Central memory CD4-positive, alpha-beta T cell (primary cell): ENCODE measurements around the gene PGAM4.
"Not testable (repeated sequence)": the region's sequence is repeated elsewhere in the genome, so short reads cannot be mapped to it uniquely, and the experiment has no call there.

Experiments
- DNase-seq: peaks from one replicate; pipeline ENCODE4 v3.0.0; 2022
- total RNA-seq, 3 experiments: gene quantifications; one replicate each; lab custom pipeline; 2026; lab: John Stamatoyannopoulos, UW

The PGAM4 gene
- 0 to 0.56 (median 0) reads per million in 3 experiments for total RNA-seq

DNA sequence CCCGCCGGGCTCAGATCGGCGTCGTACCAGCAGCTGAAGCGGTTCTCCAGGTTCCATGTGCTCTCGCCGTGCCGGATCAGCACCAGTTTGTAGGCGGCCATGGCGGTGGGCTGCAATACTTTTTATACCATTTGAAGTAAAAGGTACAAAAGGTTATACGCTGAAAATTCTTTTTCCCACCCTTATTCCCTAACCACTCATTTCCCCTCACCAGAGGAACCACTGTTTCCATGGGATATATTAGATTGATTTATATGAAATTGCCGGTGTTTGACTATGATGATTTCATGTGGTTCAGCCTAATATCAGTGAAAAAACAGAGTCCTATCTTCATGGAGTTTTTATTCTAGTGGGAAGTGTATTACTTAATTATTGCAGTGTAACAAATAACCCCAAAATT is at the start of gene PGAM4:
PGAM4 (minus strand) TSS at position 101 of the 400 bp plus-strand sequence; CDS start at position 101, 0 bp downstream.
- no peak for DNase-seq

DNA sequence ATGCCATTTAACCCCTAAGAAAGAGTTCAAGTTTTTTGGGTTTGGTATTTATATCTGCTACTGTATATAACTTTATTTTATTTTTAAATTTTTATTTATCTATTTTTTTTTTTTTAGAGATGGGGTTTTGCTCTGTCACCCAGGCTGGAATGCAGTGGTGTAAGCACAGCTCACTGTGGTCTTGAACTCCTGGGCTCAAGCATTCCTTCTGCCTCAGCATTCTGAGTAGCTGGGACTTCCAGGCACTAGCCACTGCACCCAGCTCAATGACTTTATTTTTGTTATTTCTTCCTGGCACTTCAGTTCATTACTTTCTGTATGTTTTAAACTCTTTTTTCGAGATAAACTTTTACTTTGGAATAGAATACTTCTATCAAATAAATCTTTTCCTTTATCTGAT is 42.4 kb upstream of the PGAM4 start:
- DNase-seq: no peak

DNA sequence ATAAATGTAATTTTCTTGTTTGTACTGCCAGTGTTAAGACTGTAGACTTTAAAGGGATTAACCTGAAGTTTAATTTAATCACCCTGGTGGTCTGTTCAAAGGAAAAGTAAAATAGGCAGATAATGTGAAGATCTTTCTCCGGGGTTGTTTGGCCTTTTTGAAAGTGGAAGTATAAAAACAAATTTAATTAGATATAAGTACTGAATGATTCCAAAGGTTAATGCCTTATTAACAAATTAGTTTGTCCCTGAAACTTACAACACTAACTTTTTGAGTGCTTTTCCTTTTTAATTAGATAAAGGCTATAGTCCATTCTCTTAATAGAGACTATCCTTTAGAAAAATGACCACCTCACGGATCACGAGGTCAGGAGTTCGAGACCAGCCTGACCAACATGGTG is 10.4 kb upstream of the PGAM4 start:
- DNase-seq: no peak

DNA sequence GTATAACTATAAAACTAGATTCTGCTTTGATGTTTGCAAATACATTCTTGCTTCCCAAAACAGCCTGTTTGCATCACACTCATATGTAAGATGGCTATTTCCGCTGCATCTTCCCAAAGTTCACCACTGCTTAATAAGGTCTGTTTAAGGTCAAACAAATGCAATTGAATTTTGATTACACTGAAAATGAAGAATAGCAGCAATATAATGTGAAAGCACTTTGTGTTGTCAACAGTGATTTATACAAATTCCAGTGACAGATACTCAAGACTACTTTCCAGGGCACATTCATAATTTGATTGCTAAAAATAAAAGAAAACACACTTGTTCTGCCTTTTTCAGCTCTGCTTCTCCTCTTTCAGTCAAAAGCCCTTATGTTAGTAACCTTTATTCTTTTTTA is 8.1 kb upstream of the PGAM4 start:
- no peak for DNase-seq

DNA sequence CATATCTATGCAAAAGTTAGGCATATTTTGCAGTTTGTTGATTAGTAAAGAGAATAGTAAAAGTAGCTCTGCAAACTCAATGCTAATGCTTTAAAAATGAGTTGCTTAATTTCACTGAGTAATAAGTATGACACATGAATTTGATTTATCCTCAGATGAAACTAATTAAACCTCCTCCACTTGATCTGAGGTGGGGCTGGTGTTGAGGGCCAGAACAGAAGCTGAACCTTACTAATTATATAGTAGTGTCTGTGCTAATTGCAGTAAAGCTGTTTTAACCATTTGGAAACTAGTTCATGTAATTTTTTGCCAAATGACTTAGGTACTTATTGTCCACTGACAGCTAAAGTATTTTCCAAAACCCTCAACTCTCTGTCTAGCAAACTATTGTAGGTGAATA is 7.7 kb upstream of the PGAM4 start:
- no peak for DNase-seq

DNA sequence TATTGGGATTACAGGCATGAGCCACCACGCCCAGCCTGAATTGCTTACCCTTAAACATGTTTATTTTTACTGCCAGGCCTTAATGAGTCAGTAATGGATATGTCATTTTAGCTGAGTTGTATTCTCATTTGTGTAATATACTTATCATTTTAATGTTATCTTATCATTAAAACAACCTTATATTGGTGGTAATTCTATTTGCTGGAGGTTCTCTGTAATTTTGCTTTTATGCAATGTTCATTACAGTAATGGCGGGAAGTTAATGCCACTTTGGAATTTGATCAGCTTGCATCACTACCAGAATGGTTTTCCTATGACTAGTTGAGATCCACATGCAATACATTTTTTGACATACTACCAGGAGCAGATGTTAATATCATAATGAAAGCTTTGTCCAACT is 6.3 kb upstream of the PGAM4 start:
- no peak for DNase-seq

DNA sequence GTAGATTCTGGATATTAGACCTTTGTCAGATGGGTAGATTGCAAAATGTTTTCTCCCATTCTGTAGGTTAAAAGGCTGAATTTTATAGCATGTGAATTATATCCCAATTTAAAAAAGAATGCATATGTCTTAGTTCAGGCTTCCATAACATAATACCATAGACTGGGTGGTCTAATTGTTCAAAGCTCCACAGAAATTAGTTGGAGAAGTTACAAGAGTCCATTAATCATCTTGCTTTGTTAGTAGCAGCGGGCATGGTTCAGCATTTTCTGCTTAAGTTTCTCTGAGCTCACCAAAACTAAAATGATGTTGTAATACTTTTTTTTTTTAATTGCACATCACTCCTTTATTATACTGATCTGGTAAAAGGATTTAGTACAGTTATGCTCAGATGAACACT is 1.8 kb downstream of the PGAM4 start:
- DNase-seq: no peak

DNA sequence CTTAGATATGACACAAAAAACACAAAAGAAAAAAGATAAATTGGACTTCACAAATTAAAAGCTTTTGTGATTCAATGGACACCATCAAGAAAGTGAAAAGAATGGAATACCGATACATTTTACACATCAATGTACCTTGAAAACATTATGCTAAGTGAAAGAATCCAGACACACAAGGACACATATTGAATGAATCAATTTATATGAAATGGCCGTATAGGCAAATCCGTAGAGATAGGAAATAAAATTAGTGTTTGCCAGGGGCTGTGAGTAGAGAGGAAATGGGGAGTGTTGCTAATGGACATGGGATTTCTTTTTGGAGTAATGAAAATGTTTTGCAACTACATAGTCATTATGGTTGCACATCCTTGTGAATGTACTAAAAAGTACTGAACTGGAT is 3.1 kb downstream of the PGAM4 start:
- DNase-seq: no peak

DNA sequence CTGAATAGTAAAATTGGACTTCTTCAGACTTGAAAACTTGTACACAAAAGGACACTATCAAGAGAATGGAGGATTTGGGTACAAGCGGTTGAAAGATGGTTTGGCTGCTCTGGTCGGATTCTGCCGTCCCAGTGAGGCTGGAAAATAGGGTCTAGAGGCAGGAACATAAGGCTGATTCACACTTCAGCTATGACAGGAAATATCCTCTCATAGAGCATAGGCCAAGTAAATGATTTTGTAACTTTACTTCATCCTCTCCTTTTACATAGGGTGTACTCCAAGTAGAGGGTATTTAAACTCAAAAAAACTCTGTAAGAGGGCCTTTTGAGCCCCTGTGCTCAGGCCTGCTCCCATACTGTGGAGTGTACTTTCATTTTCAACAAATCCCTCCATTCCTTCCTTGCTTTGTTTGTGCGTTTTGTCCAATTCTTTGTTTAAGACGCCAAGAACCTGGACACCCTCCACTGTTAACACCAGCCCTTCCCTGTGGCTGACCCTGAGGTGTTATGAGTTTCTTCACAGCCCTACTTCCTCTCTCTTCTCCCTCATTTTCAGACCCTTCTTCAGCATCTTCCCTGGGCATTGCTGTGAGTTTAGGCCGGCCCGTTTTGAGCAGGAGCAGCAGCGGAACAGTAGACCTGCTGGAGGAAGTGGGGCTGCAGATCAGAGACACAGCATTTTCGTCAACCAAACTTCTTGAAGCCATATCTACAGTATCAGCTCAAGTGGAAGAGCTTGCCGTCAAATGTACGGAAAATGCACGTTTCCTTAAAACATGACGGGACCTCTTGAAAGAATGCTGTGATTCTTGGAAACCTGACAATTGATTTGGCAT is 7.2 kb downstream of the PGAM4 start:
- DNase-seq: peak; percentile 13

DNA sequence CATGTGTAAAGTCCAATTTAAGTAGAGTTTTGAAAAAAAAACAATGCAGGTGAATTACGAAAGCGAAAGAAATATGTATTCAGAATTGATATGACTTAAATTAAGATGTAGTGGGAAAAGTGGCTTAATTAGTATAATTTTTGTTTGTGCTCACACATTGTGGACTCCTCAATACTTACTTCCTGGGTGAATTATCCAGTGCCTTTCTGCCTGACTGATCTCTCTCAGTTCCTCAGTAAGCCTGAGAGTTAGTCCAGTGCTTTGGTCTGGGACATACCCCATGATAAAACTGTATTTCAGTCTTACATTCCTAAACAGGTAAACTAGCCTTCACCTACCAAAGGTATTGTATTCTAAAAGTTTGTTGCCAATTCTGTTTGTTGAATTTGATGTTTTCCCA is 8.4 kb downstream of the PGAM4 start:
- DNase-seq: no peak

DNA sequence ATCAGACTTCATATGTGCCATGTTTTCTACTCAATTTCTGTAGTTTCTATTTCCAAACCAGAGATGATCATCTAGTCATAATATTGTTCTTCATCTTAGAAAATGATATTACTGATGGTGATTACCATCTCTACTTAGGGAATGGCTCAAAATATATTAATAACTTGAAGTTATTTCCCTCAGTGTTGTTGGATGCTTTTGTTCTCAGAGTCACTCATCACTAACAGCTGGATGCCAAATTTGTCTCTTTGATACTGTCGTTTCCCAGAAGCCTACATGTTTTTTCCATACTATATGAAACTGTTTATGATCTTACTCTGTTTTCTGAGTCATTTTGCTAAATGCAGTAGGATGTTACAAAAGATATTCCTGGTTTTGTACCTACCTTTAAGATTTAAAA is 8.9 kb downstream of the PGAM4 start:
- no peak for DNase-seq

DNA sequence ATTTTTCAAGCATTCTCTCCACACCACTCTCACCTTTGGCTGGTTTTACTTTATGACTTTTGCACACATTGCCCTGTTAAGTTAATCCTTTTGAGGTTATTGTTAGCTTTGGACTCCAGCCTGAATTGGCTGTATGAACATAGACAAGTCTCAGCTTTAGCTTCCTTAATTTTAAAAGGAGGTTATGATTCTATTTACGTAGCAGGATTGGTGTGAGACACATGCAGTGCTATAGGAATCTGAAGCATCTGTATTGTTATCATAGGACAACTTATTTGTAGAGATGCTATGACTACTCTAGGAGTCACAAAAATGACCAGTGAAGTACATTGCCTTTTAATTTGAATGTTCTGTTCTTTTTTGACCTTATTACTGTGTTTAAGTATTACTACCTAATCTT is 15.7 kb downstream of the PGAM4 start:
- DNase-seq: no peak

DNA sequence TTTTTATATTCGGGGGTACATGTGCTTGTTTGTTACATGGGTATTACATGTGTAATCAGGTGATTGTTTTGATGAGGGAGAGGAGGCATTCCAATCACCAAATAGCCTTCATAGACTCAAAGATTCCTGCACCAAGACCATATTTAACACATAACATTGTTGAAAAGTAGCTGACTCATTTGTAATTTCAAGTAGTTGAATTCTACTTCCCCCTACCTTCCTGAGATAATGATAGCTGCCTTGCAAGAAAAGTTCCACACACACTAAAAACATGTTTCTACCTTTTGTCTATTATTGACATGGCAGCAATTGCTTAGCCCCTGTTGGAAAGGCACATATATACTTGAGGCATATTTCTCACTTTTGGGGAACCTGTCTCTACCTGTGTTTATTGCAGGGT is 16.1 kb downstream of the PGAM4 start:
- DNase-seq: no peak

DNA sequence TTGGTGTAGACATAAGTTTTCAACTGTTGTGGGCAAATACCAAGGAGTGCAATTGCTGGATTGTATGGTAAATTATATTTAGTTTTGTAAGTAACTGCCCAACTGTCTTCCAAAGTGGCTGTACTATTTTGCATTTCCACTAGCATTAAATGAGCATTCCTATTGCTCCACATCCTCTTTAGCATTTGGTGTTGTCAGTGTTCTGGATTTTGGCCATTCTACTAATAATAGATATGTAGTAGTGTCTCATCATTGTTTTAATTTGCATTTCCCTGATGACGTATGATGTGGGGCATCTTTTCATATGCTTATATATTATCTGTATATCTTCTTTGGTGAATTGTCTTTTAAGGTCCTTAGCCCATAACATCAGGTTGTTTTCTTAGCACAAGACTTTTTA is 17.3 kb downstream of the PGAM4 start:
- DNase-seq: no peak

DNA sequence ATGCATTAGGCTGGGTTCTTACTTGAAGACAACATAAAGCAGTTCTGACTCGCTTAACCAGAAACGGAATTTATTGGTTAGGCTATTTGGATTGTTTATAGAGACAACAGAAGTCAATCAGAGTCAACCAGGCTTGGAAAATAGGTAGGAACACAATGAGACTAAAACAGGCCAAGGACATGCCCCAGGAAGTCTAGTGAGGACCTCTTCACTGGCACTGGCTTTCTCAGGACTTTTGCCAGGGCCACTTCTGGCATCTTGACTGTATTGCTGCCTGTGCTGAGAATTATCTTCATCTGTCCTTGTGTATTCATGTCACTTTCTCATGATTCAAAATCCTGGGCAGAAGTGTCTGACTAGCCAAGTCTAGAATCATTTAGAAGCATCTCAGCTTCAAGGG is 19.6 kb downstream of the PGAM4 start:
- DNase-seq: no peak

DNA sequence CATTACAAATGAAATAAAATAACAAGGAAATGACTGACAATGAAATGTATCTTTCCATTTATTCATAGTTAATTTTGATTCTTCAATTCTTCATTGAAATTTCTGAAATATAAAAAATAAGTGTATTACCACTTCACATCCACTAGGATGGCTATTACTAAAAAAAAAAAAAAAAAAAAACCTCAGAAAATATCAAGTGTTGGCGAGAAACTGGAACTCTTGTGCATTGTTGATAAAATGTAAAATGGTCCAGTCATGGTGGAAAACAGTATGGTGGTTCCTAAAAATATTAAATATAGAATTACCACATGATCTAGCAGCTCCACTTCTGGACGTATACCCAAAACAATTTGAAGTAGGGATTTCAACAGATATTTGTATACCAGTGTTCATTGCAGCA is 22.9 kb downstream of the PGAM4 start:
- no peak for DNase-seq

DNA sequence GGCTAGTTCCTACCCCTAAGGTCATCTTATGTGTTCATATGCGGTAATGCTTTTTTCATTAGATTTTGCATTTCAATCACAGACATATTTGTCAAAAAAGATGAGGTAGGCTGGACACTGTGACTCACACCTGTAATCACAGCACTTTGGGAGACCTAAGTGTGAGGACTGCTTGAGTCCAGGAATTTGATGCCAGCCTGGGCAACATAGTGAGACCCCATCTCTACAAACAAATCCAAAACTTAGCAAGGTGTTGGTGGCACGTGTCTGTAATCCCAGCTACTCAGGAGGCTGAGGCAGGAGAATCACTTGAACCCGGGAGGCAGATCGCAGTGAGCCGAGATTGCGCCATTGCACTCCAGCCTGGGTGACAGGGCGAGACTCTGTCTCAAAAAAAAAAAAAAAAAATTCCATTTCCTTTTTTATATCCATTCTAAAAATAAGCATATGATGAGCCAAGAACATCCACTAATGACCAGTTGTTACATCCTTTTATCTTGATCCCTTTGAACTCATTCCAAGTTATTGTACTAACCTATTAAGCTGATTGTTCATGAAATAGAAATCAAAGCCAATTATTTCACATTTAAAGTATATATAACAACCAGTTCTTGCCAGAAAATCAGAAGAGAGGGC is 23.4 kb downstream of the PGAM4 start:
- DNase-seq: no peak

DNA sequence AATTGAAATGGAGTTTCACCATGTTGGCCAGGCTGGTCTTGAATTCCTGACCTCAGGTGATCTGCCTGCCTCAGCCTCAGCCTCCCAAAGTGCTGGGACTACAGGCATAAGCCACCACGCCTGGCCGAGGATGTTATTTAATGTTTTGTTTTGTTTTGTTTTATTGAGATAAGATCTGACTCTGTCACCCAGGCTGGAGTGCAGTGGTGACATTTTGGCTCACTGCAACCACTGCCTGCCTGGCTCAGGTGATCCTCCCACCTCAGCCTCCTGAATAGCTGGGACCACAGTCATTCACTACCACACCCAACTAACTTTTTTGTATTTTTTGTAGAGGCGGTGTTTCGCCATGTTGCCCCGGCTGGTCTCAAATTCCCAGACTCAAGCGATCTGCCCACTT is 24.4 kb downstream of the PGAM4 start:
- not testable (repeated sequence) for DNase-seq

DNA sequence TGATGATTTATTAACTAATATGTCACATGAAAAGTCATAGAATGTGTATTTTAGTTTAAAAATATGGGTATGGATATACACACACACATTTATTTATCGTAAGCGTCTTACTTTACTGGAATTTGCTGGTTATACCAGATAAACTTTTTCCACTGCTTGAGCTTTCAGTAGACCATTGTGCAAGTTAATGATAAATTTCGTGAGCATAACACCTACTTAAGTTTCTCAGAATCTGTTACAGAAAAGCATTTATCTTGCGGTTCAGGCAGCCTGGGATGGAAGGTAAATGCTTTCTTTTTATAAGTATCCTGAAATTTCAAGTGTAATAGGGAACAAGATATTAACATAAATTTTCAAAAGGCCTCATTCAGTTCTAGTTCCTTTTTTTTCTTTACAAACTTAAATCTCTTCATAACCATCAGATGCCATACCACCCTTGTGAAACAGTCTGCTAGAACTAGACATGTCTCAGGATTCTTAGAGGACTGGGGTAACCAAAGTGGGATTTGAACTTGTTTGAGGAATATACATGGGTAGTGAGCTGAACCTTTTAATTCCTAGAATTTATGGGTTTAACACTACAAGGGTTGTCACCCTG is 31.3 kb downstream of the PGAM4 start:
- no peak for DNase-seq

DNA sequence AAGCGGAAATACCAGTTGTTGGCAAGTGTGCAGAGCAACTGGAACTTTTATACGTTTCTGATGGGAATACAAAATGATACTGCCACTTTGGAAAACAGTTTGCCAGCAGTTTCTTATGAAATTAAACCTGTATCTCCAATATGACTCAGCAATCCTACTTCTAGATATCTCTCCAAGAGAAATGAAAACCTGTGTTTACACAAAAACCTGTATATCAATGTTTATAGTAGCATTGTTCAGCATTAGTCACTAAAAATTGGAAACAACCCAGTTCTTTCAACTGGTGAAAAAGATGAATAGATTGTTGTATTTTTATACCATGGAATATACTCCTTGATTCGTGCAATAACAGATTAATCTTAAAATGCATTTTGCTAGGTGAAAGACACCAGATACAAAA is 32.1 kb downstream of the PGAM4 start:
- DNase-seq: no peak

DNA sequence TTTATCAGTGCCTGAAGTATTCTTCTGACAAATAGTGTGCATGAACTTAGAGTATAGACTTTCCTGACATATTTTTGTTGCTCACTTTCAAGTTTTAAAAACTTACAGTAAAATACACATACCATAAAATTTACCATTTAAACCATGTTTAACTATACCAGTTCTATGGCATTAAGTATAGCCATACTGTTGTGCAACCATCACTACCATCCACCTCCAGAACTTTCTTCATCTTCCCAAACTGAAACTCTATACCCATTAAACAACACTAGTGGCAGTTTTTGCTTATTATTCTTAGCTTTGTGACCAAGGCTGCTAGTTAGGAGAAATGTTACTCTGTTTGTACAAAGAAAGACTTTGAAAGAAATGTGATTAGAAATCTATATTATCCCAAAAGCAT is 33.1 kb downstream of the PGAM4 start:
- DNase-seq: no peak

DNA sequence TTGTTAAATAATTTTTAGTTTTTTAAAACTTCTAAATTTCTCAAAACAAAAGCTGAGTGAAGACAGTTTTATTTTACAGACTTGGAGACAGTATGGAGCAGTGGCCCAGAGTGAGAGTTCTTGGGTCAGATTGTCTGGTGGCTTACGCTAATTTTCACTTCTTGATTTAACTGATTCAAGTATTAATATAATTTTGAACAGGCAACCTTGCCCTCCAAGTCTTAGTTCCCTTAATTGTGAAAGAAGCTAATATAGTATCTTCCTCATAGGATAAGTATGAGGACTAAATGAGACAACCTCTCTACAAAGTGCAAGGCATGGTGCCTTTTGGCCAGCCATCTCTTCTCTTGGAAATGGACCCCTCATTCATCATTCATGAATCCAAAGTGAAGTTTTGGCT is 33.6 kb downstream of the PGAM4 start:
- no peak for DNase-seq

DNA sequence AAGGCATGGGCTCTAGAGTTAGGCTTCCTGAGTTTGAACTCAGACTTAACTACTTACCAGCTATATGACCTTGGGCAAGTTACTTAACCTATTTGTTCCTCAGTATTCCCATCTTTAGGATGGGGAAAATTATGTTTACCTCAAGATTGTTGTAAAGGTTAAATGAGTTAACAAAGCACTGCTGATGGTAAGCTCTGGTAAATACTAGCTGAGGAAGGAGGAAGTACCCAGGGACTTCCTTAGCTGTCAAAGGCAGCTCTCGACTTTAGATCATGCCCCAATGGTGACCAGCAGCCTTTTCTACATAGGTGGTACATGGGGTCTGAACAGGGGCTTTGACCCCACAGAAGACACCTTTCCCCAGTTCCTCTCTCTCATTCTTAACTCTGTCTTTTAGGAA is 38.9 kb downstream of the PGAM4 start:
- no peak for DNase-seq

DNA sequence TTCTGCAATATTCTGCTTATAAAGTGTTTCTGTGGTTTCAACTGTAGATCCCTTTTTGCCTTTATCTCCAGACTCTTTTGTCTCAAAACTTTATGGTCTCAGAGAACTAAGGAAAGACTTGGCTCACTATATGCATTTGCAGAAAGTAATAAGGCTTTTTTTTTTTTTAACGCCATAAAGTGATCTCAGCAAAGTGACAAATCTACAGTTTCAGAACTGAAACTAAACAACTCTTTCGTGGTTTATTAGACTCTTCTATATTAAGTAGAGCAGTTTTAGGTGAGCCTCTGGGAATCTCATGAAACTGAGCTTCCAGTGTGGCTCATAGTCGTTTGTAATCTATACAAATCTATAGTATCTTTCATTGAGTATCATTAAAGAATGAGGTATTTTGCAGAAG is 43.7 kb downstream of the PGAM4 start:
- DNase-seq: no peak
